ENCODE results near the gene MYBPC1. TPM values are rescaled to one million over a fixed set of nuclear protein-coding genes. Genes with fewer than 3 reads are reported as not detected.

Gene MYBPC1
- total and polyA plus RNA-seq, 2 of the 13 experiments (the other 11 are each of a cell fraction or from before 2014, with no cell fraction given): 0.31 to 0.53 TPM

DNA sequence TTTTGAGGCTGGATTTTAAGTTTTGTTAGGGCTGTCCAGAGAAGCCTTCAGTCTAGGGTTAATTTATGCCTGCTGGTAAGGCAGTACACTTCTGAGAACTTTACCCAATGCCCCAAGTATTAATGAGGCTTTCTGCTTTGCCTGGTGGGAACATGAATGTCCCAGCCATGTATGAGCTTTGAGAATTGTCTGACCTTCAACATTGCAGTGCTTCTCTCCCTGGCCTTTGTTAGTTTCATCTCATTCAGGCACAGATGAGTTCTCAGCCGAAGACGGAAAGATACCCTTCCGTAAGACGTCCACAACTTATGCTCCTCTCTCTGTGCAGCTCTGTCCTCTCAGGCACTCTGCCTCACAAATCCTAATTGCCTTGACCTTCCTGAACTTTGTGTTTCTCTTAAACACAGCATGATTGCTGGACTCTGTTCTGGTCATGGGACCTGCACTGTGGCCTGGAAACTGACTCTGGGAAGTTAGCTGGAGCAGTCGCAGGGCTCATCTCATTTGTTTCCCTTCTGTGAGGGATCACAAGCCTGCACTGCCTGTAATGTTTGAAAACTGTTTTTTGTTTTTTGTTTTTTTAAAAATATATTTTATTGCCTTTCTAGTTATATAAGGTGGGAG, 118.4 kb downstream of the MYBPC1 start (continued):
- TF ChIP-seq, protein P1, sequence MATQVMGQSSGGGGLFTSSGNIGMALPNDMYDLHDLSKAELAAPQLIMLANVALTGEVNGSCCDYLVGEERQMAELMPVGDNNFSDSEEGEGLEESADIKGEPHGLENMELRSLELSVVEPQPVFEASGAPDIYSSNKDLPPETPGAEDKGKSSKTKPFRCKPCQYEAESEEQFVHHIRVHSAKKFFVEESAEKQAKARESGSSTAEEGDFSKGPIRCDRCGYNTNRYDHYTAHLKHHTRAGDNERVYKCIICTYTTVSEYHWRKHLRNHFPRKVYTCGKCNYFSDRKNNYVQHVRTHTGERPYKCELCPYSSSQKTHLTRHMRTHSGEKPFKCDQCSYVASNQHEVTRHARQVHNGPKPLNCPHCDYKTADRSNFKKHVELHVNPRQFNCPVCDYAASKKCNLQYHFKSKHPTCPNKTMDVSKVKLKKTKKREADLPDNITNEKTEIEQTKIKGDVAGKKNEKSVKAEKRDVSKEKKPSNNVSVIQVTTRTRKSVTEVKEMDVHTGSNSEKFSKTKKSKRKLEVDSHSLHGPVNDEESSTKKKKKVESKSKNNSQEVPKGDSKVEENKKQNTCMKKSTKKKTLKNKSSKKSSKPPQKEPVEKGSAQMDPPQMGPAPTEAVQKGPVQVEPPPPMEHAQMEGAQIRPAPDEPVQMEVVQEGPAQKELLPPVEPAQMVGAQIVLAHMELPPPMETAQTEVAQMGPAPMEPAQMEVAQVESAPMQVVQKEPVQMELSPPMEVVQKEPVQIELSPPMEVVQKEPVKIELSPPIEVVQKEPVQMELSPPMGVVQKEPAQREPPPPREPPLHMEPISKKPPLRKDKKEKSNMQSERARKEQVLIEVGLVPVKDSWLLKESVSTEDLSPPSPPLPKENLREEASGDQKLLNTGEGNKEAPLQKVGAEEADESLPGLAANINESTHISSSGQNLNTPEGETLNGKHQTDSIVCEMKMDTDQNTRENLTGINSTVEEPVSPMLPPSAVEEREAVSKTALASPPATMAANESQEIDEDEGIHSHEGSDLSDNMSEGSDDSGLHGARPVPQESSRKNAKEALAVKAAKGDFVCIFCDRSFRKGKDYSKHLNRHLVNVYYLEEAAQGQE (IDR thresholded peaks at IDR 0.05; ENCODE audit: borderline replicate concordance in 1 of 2, low read depth in 1 of 2, low read length in 2 of 2): no peak
- TF ChIP-seq, protein P2, sequence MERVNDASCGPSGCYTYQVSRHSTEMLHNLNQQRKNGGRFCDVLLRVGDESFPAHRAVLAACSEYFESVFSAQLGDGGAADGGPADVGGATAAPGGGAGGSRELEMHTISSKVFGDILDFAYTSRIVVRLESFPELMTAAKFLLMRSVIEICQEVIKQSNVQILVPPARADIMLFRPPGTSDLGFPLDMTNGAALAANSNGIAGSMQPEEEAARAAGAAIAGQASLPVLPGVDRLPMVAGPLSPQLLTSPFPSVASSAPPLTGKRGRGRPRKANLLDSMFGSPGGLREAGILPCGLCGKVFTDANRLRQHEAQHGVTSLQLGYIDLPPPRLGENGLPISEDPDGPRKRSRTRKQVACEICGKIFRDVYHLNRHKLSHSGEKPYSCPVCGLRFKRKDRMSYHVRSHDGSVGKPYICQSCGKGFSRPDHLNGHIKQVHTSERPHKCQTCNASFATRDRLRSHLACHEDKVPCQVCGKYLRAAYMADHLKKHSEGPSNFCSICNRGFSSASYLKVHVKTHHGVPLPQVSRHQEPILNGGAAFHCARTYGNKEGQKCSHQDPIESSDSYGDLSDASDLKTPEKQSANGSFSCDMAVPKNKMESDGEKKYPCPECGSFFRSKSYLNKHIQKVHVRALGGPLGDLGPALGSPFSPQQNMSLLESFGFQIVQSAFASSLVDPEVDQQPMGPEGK (CRISPR knock-in tag; IDR thresholded peaks at IDR 0.05): peak; percentile 53; the same call in 1 of the 2 replicates
- peak; percentile 51; the same call in 1 of the 2 replicates for TF ChIP-seq PHF21A (CRISPR knock-in tag; IDR thresholded peaks at IDR 0.05)
- TF ChIP-seq, protein P3, sequence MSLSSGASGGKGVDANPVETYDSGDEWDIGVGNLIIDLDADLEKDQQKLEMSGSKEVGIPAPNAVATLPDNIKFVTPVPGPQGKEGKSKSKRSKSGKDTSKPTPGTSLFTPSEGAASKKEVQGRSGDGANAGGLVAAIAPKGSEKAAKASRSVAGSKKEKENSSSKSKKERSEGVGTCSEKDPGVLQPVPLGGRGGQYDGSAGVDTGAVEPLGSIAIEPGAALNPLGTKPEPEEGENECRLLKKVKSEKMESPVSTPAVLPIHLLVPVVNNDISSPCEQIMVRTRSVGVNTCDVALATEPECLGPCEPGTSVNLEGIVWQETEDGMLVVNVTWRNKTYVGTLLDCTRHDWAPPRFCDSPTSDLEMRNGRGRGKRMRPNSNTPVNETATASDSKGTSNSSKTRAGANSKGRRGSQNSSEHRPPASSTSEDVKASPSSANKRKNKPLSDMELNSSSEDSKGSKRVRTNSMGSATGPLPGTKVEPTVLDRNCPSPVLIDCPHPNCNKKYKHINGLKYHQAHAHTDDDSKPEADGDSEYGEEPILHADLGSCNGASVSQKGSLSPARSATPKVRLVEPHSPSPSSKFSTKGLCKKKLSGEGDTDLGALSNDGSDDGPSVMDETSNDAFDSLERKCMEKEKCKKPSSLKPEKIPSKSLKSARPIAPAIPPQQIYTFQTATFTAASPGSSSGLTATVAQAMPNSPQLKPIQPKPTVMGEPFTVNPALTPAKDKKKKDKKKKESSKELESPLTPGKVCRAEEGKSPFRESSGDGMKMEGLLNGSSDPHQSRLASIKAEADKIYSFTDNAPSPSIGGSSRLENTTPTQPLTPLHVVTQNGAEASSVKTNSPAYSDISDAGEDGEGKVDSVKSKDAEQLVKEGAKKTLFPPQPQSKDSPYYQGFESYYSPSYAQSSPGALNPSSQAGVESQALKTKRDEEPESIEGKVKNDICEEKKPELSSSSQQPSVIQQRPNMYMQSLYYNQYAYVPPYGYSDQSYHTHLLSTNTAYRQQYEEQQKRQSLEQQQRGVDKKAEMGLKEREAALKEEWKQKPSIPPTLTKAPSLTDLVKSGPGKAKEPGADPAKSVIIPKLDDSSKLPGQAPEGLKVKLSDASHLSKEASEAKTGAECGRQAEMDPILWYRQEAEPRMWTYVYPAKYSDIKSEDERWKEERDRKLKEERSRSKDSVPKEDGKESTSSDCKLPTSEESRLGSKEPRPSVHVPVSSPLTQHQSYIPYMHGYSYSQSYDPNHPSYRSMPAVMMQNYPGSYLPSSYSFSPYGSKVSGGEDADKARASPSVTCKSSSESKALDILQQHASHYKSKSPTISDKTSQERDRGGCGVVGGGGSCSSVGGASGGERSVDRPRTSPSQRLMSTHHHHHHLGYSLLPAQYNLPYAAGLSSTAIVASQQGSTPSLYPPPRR (CRISPR knock-in tag; IDR thresholded peaks at IDR 0.05; ENCODE audit: borderline replicate concordance): peak; percentile 84; the same call in 1 of the 2 replicates
- peak; percentile 94 for TF ChIP-seq NR2F2 (IDR thresholded peaks at IDR 0.05; ENCODE audit: borderline replicate concordance, low read depth)
- peak; percentile 84; the same call in 1 of the 2 replicates for TF ChIP-seq RCOR2 (CRISPR knock-in tag; IDR thresholded peaks at IDR 0.05)
- no peak for TF ChIP-seq LCORL (IDR thresholded peaks at IDR 0.05)
- TF ChIP-seq LCORL (CRISPR knock-in tag; IDR thresholded peaks at IDR 0.05): peak; percentile 69; the same call in 1 of the 2 replicates
- peak; percentile 38; the same call in 1 of the 2 replicates for TF ChIP-seq MEF2D (CRISPR knock-in tag; IDR thresholded peaks at IDR 0.05)
- peak; percentile 88; the same call in 1 of the 2 replicates for TF ChIP-seq RXRA (CRISPR knock-in tag; IDR thresholded peaks at IDR 0.05)
- TF ChIP-seq ZEB1 (IDR thresholded peaks at IDR 0.05; ENCODE audit: insufficient replicate concordance, low read depth): no peak
- no peak for TF ChIP-seq ZNF207 (IDR thresholded peaks at IDR 0.05; ENCODE audit: borderline replicate concordance)
- TF ChIP-seq CBX5 (CRISPR knock-in tag; IDR thresholded peaks at IDR 0.05; ENCODE audit: borderline replicate concordance): peak; percentile 67; the same call in 1 of the 2 replicates
- TF ChIP-seq, protein P4, sequence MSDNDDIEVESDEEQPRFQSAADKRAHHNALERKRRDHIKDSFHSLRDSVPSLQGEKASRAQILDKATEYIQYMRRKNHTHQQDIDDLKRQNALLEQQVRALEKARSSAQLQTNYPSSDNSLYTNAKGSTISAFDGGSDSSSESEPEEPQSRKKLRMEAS (IDR thresholded peaks at IDR 0.05): peak; percentile 42; the same call in 1 of the 2 replicates
- TF ChIP-seq EP300 (IDR thresholded peaks at IDR 0.05; ENCODE audit: low read depth in 2 of 2, low read length in 2 of 2): peak in 1 of 2 experiments; percentile 77; a peak in 2 of 4 replicates
- TF ChIP-seq EP300 (CRISPR knock-in tag; IDR thresholded peaks at IDR 0.05; ENCODE audit: borderline replicate concordance): peak; percentile 55; the same call in 1 of the 2 replicates
- TF ChIP-seq, protein P5, sequence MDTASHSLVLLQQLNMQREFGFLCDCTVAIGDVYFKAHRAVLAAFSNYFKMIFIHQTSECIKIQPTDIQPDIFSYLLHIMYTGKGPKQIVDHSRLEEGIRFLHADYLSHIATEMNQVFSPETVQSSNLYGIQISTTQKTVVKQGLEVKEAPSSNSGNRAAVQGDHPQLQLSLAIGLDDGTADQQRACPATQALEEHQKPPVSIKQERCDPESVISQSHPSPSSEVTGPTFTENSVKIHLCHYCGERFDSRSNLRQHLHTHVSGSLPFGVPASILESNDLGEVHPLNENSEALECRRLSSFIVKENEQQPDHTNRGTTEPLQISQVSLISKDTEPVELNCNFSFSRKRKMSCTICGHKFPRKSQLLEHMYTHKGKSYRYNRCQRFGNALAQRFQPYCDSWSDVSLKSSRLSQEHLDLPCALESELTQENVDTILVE (CRISPR knock-in tag; IDR thresholded peaks at IDR 0.05): peak; percentile 55; the same call in 1 of the 2 replicates
